Loucy (cell line): ENCODE data around the gene HRC.

Experiments used
- H2AFZ ChIP-seq: fragments of 200-600 bp; sonication (generic); 2 replicates; pipeline ENCODE4 v1.6.0; 2016; ENCODE audit warnings: antibody characterized with exemption, mild to moderate bottlenecking, low read length, moderate library complexity
- H3F3A ChIP-seq: fragments of 200-600 bp; 2 replicates; pipeline ENCODE4 v1.6.0; 2016; ENCODE audit warnings: antibody characterized with exemption, low read depth, mild to moderate bottlenecking
- H3K27me3 ChIP-seq: fragments of 200-600 bp; sonication (generic); 2 replicates; pipeline ENCODE4 v1.6.1; 2014; ENCODE audit warnings: low read length, mild to moderate bottlenecking; ENCODE audit not compliant: insufficient read depth, poor library complexity, severe bottlenecking
- H3K36me3 ChIP-seq: fragments of 200-600 bp; sonication (generic); 2 replicates; pipeline ENCODE4 v1.6.1; 2016; ENCODE audit warnings: low read length; ENCODE audit not compliant: insufficient read depth
- H3K4me1 ChIP-seq: fragments of 200-600 bp; sonication (generic); 2 replicates; pipeline ENCODE4 v1.5.1; 2014; ENCODE audit warnings: low read length, mild to moderate bottlenecking; ENCODE audit not compliant: insufficient read depth, poor library complexity, severe bottlenecking
- H3K4me2 ChIP-seq: fragments of 200-600 bp; sonication (generic); 2 replicates; pipeline ENCODE4 v1.6.0; 2014; ENCODE audit warnings: antibody characterized with exemption, low read length, low read depth, mild to moderate bottlenecking; ENCODE audit not compliant: poor library complexity, severe bottlenecking
- H3K4me3 ChIP-seq: fragments of 200-600 bp; sonication (generic); 2 replicates; pipeline ENCODE4 v1.5.1; 2014; ENCODE audit warnings: low read length, mild to moderate bottlenecking, mixed read lengths; ENCODE audit not compliant: poor library complexity, severe bottlenecking
- H3K79me2 ChIP-seq: fragments of 200-600 bp; sonication (generic); 2 replicates; pipeline ENCODE4 v1.6.1; 2014; ENCODE audit warnings: low read length; ENCODE audit not compliant: insufficient read depth
- H3K9ac ChIP-seq: fragments of 200-600 bp; sonication (generic); 2 replicates; pipeline ENCODE4 v1.6.0; 2014; ENCODE audit warnings: mild to moderate bottlenecking, low read depth, low read length, moderate library complexity; ENCODE audit not compliant: poor library complexity, severe bottlenecking
- H3K9me2 ChIP-seq: fragments of 200-600 bp; sonication (generic); replicated peaks from 2 replicates; pipeline ENCODE4 v1.6.1; 2016; ENCODE audit warnings: low read depth, low read length, mixed read lengths
- H3K9me3 ChIP-seq: fragments of 200-600 bp; sonication (generic); 2 replicates; pipeline ENCODE4 v1.6.1; 2014; ENCODE audit warnings: mild to moderate bottlenecking, antibody characterized with exemption, low read length, low read depth; ENCODE audit not compliant: insufficient read depth
- H4K20me1 ChIP-seq: fragments of 200-600 bp; sonication (generic); 2 replicates; pipeline ENCODE4 v1.6.0; 2014; ENCODE audit warnings: antibody characterized with exemption, low read length, mild to moderate bottlenecking; ENCODE audit not compliant: insufficient read depth, poor library complexity, severe bottlenecking
- EZH2phosphoT487 ChIP-seq: fragments of 200-600 bp; IDR thresholded peaks from 2 replicates; pipeline ENCODE4 v1.6.1; 2018; ENCODE audit warnings: antibody characterized with exemption, mild to moderate bottlenecking, moderate library complexity, borderline replicate concordance
- TF ChIP-seq, protein P1 (sequence below): fragments of 200-600 bp; sonication (generic); conservative IDR thresholded peaks from 2 replicates; pipeline ENCODE4 v1.5.1; 2014; ENCODE audit warnings: mild to moderate bottlenecking, antibody characterized with exemption, low read length

The HRC gene

DNA sequence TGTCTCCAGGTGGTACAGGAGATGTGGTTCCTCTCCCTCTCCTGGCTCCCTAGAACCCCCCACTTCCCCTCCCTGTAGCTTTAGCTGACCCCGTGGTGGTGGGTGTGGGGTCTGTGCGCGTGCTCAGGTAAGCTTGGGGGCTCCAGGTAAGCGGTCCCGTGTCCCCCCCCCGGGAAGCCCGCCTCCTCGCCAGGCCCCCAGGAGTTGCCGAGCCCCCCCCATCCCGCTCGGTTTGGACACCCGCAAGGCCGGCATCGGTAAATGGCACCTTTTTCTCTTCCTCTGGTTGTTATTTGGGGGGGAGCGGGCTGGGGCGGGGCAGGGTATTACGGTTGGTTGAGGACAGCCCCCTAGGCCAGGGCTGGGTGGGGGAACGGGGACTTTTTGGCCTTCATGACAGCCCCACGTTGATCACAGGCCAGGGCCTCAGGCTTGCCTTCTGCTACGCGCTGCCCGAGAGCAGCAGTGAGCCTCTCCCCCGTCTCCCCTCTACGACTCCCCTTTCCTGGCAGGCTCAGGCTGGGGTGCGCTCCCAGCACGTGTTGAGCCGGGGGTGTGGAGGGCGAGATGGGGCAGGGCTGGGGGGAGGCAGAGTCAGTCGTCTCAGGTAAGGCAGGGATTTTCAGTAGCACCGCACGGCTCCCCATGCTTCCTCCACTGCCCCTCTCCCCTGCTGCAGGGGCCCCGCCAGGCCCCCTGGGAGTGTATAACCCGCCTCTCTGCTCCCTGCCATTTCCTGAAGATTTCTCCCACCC is 51.7 kb downstream of the HRC start:
- no peak overlapping the region for H3K4me3 ChIP-seq
- H3K9ac ChIP-seq, result no peak overlapping the region
- H4K20me1 ChIP-seq, result peaks cover 48% of the 10 kb centered on the region

DNA sequence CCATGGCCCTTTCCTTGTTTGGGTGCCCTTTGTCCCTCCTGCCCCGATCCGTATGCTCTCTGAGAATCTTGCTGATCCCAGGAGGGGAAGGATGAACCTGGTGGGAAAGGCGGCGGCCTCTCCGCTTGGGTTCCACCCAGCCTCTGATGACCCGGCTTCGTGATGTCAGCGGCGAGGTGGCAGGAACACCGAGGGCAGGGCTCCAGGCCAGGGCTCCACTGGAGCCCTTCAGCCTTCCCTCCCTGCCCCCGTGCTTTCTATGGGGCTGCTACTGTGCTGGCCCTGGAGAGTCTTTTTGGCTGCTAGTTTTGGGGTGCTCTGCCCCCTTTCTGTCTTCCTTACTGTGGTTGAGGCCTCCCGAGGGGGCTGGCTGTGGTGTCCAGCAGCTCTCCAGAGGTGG is 52.9 kb downstream of the HRC start:
- Histone ChIP-seq H3K4me2 (no peak overlapping the region), H3K4me1 (peaks cover 11% of the 10 kb centered on the region), H3K27me3 (no peaks in the 10 kb centered on the region), H3F3A (peaks cover 9% of the 10 kb centered on the region; the same call in 1 of the 2 replicates), H2AFZ (no peak overlapping the region), H3K9me3 (no peaks in the 10 kb centered on the region), H3K4me3 (no peak overlapping the region), H4K20me1 (peaks cover 57% of the 10 kb centered on the region), H3K36me3 (peaks cover 92% of the 10 kb centered on the region), H3K9ac (no peak overlapping the region), H3K79me2 (peaks cover 30% of the 10 kb centered on the region; the same call in 1 of the 2 replicates), H3K9me2 (no peaks in the 10 kb centered on the region)
- TF ChIP-seq, protein P1, sequence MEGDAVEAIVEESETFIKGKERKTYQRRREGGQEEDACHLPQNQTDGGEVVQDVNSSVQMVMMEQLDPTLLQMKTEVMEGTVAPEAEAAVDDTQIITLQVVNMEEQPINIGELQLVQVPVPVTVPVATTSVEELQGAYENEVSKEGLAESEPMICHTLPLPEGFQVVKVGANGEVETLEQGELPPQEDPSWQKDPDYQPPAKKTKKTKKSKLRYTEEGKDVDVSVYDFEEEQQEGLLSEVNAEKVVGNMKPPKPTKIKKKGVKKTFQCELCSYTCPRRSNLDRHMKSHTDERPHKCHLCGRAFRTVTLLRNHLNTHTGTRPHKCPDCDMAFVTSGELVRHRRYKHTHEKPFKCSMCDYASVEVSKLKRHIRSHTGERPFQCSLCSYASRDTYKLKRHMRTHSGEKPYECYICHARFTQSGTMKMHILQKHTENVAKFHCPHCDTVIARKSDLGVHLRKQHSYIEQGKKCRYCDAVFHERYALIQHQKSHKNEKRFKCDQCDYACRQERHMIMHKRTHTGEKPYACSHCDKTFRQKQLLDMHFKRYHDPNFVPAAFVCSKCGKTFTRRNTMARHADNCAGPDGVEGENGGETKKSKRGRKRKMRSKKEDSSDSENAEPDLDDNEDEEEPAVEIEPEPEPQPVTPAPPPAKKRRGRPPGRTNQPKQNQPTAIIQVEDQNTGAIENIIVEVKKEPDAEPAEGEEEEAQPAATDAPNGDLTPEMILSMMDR, result no peak
- no peak for TF ChIP-seq EZH2phosphoT487

More for the DNA sequence above, 51.7 kb downstream of the HRC start:
- Histone ChIP-seq H2AFZ (no peak overlapping the region), H3K9me3 (no peaks in the 10 kb centered on the region), H3F3A (peaks cover 5% of the 10 kb centered on the region; the same call in 1 of the 2 replicates), H3K9me2 (no peaks in the 10 kb centered on the region), H3K79me2 (peaks cover 21% of the 10 kb centered on the region; the same call in 1 of the 2 replicates), H3K4me1 (no peaks in the 10 kb centered on the region), H3K36me3 (peaks cover 94% of the 10 kb centered on the region), H3K27me3 (no peaks in the 10 kb centered on the region), H3K4me2 (no peak overlapping the region)
- TF ChIP-seq, protein P1, result no peak
- no peak for TF ChIP-seq EZH2phosphoT487
